ENCODE measurements around the gene SWSAP1. TPM values are rescaled to one million over a fixed set of nuclear protein-coding genes. Genes with fewer than 3 reads are reported as not detected.
"Not testable (repeated sequence)": the region's sequence is repeated elsewhere in the genome, so short reads cannot be mapped to it uniquely, and the experiment has no call there.

SWSAP1 gene
- total RNA-seq, 1 donor from 2014 or later, result 0.86 TPM

GRCh38 chr19:11378319-11379189 is 4.1 kb downstream of the SWSAP1 start:
- peak; percentile 56 for DNase-seq (ENCODE audit: low read depth)

GRCh38 chr19:11379269-11379845 is 4.9 kb downstream of the SWSAP1 start:
- not testable (repeated sequence) for DNase-seq (ENCODE audit: low read depth)

- DNase-seq (ENCODE audit: low read depth), result no peak
Observed at GRCh38 chr19:11379857-11380350, 5.4 kb downstream of the SWSAP1 start.

- DNase-seq (ENCODE audit: low read depth), result peak; percentile 97
Observed at GRCh38 chr19:11380653-11381537, 6.4 kb downstream of the SWSAP1 start.

- peak; percentile 26 for DNase-seq (ENCODE audit: low read depth)
Observed at GRCh38 chr19:11382898-11383705, 8.6 kb downstream of the SWSAP1 start.

GRCh38 chr19:11383706-11384048 is 9.2 kb downstream of the SWSAP1 start:
- DNase-seq (ENCODE audit: low read depth), result no peak

GRCh38 chr19:11384778-11385129 is 10.3 kb downstream of the SWSAP1 start:
- DNase-seq (ENCODE audit: low read depth), result no peak

- DNase-seq (ENCODE audit: low read depth), result no peak
Observed at GRCh38 chr19:11387162-11388034, 12.9 kb downstream of the SWSAP1 start.

- no peak for DNase-seq (ENCODE audit: low read depth)
Observed at GRCh38 chr19:11390359-11390758, 15.9 kb downstream of the SWSAP1 start.

GRCh38 chr19:11390933-11391680 is 16.6 kb downstream of the SWSAP1 start:
- no peak for DNase-seq (ENCODE audit: low read depth)

- no peak for DNase-seq (ENCODE audit: low read depth)
Observed at GRCh38 chr19:11397089-11397610, 22.7 kb downstream of the SWSAP1 start.

- DNase-seq (ENCODE audit: low read depth), result no peak
Observed at GRCh38 chr19:11399667-11400066, 25.2 kb downstream of the SWSAP1 start.

- DNase-seq (ENCODE audit: low read depth), result no peak
Observed at GRCh38 chr19:11400798-11401197, 26.3 kb downstream of the SWSAP1 start.

- no peak for DNase-seq (ENCODE audit: low read depth)
Observed at GRCh38 chr19:11401808-11402543, 27.5 kb downstream of the SWSAP1 start.

- no peak for DNase-seq (ENCODE audit: low read depth)
Observed at GRCh38 chr19:11404588-11405222, 30.2 kb downstream of the SWSAP1 start.

- no peak for DNase-seq (ENCODE audit: low read depth)
Observed at GRCh38 chr19:11405846-11406643, 31.6 kb downstream of the SWSAP1 start.

All from myocyte (in vitro differentiated cells).